HCT116 (cell line): ENCODE results near the gene MYLK2. TPM values are rescaled to one million over a fixed set of nuclear protein-coding genes. Genes with fewer than 3 reads are reported as not detected.

Source experiments
- ATAC-seq: fragments of 200-7000 bp; cut with Tn5 transposase; 2 replicates; pipeline ENCODE4 v1.9.1; 2020; ENCODE audit warnings: mild to moderate bottlenecking, moderate library complexity
- BruUV-seq: library from RNA; stranded (reverse); fragments of 400-500 nt; replicated peaks from 2 replicates; lab custom pipeline; 2021; lab: Mats Ljungman, UMichigan
- CTCF ChIA-PET: fragments of 300-600 bp; sonication (Branson Sonifier 250); formaldehyde crosslinking; loops from one replicate; lab custom pipeline; 2021; ENCODE audit warnings: antibody characterized with exemption; lab: Charles Lee
- POLR2A ChIA-PET: fragments of 300-600, 350-600 bp; sonication (Branson Sonifier 250); formaldehyde crosslinking; loops from one replicate; lab custom pipeline; 2021; ENCODE audit warnings: antibody characterized with exemption; lab: Charles Lee
- RAD21 ChIA-PET, 2 experiments: fragments of 300-600 bp; sonication (Branson Sonifier 250); formaldehyde crosslinking; loops; one replicate each; lab custom pipeline; 2023; ENCODE audit warnings: low total read pairs in 2 of 2; ENCODE audit not compliant: uncharacterized antibody in 2 of 2, unreplicated experiment in 2 of 2, low non-redundant PET in 1 of 2; lab: Charles Lee
- DNase-seq: peaks from one replicate; pipeline ENCODE4 v3.0.0-alpha.2; 2010; ENCODE audit warnings: low read depth, low spot score
- H2AFZ ChIP-seq: fragments of 200-600 bp; shearing (Covaris generic), sonication (generic); 2 replicates; pipeline ENCODE4 v1.6.1; 2017; ENCODE audit warnings: low read depth, mixed run types, mixed read lengths, antibody characterized with exemption, low read length; ENCODE audit not compliant: poor library complexity, severe bottlenecking
- H3K27ac ChIP-seq: 2 replicates; pipeline ENCODE4 v1.5.1; 2012; ENCODE audit warnings: low read depth, low read length
- H3K27me3 ChIP-seq: fragments of 200-600 bp; sonication (generic); 2 replicates; pipeline ENCODE4 v1.6.1; 2016; ENCODE audit warnings: mixed run types, low read length, mixed read lengths; ENCODE audit not compliant: insufficient read depth
- H3K36me3 ChIP-seq, 2 experiments: fragments of 200-500 bp in 1 of 2; fragments of 200-600 bp in 1 of 2; sonication (Bioruptor generic) in 1 of 2; sonication (generic) in 1 of 2; 2 replicates each; pipeline versions ENCODE4 v1.5.1 to v1.6.1; 2014 to 2016; ENCODE audit warnings: low read length in 2 of 2, inconsistent platforms in 1 of 2, mixed read lengths in 1 of 2, mixed run types in 1 of 2; ENCODE audit not compliant: insufficient read depth in 2 of 2, control insufficient read depth in 1 of 2
- H3K4me1 ChIP-seq, 2 experiments: fragments of 200-600 bp in 1 of 2; sonication (generic) in 1 of 2; 2 replicates each; pipeline versions ENCODE4 v1.5.1 to v1.6.1; 2012 to 2017; ENCODE audit warnings: low read length in 2 of 2, inconsistent platforms in 1 of 2, mild to moderate bottlenecking in 1 of 2, mixed read lengths in 1 of 2, mixed run types in 1 of 2, moderate library complexity in 1 of 2; ENCODE audit not compliant: insufficient read depth in 2 of 2, control insufficient read depth in 1 of 2
- H3K4me2 ChIP-seq: fragments of 200-600 bp; sonication (generic); 2 replicates; pipeline ENCODE4 v1.6.1; 2017; ENCODE audit warnings: mixed run types, low read length, mixed read lengths
- H3K4me3 ChIP-seq, 2 experiments: fragments of 200-600 bp in 1 of 2; sonication (generic) in 1 of 2; replicated peaks in 1 of 2; 2 replicates each; pipeline ENCODE4 v1.5.1; 2011 to 2016; ENCODE audit warnings: low read length in 2 of 2, control low read depth in 1 of 2, low read depth in 1 of 2, mild to moderate bottlenecking in 1 of 2, mixed read lengths in 1 of 2, mixed run types in 1 of 2
- H3K79me2 ChIP-seq: fragments of 200-600 bp; sonication (generic); 2 replicates; pipeline ENCODE4 v1.6.1; 2017; ENCODE audit warnings: mild to moderate bottlenecking, mixed run types, low read length, moderate library complexity, mixed read lengths; ENCODE audit not compliant: insufficient read depth
- H3K9ac ChIP-seq: fragments of 200-600 bp; sonication (generic); 2 replicates; pipeline ENCODE4 v1.6.1; 2016; ENCODE audit warnings: low read length, mixed read lengths
- H3K9me2 ChIP-seq: fragments of 200-600 bp; sonication (generic), shearing (Covaris generic); 2 replicates; pipeline ENCODE4 v1.6.1; 2017; ENCODE audit warnings: mixed run types, mild to moderate bottlenecking, moderate library complexity; ENCODE audit not compliant: insufficient read depth
- H3K9me3 ChIP-seq, 2 experiments: fragments of 200-500 bp in 1 of 2; fragments of 200-600 bp in 1 of 2; sonication (Bioruptor generic) in 1 of 2; sonication (generic) in 1 of 2; 2 replicates each; pipeline ENCODE4 v1.6.1; 2014 to 2017; ENCODE audit warnings: low read length in 2 of 2, mixed read lengths in 2 of 2, inconsistent platforms in 1 of 2, low read depth in 1 of 2, mild to moderate bottlenecking in 1 of 2, mixed run types in 1 of 2, moderate library complexity in 1 of 2; ENCODE audit not compliant: control insufficient read depth in 1 of 2, insufficient read depth in 1 of 2
- H4K20me1 ChIP-seq: fragments of 200-600 bp; sonication (generic), shearing (Covaris generic); 2 replicates; pipeline ENCODE4 v1.6.1; 2017; ENCODE audit warnings: mixed run types, mild to moderate bottlenecking, moderate library complexity; ENCODE audit not compliant: insufficient read depth
- CBX3 ChIP-seq: IDR thresholded peaks from 2 replicates; pipeline ENCODE4 v1.6.1; 2012; ENCODE audit warnings: low read depth
- CEBPB ChIP-seq: IDR thresholded peaks from 2 replicates; pipeline ENCODE4 v1.6.1; 2012; ENCODE audit warnings: low read depth
- EGR1 ChIP-seq: IDR thresholded peaks from 2 replicates; pipeline ENCODE4 v1.6.1; 2012; ENCODE audit warnings: low read depth
- ELF1 ChIP-seq: IDR thresholded peaks from 2 replicates; pipeline ENCODE4 v1.6.1; 2012; ENCODE audit warnings: low read depth, borderline replicate concordance
- EZH2 ChIP-seq: fragments of 200-600 bp; sonication (generic); IDR thresholded peaks from 2 replicates; pipeline ENCODE4 v1.6.1; 2017; ENCODE audit warnings: antibody characterized with exemption, mixed run types
- EZH2phosphoT487 ChIP-seq: fragments of 200-600 bp; IDR thresholded peaks from 2 replicates; pipeline ENCODE4 v1.6.1; 2018; ENCODE audit warnings: antibody characterized with exemption, borderline replicate concordance
- FOSL1 ChIP-seq: IDR thresholded peaks from 2 replicates; pipeline ENCODE4 v1.6.1; 2012; ENCODE audit warnings: low read depth
- JUND ChIP-seq: IDR thresholded peaks from 2 replicates; pipeline ENCODE4 v1.6.1; 2012
- POLR2A ChIP-seq: IDR thresholded peaks from 2 replicates; pipeline ENCODE4 v1.7.0; 2011; ENCODE audit warnings: borderline replicate concordance; ENCODE audit not compliant: insufficient read depth, insufficient read length; ENCODE audit errors: extremely low read depth
- RAD21 ChIP-seq: IDR thresholded peaks from 2 replicates; pipeline ENCODE4 v1.6.1; 2012; ENCODE audit warnings: low read depth, mild to moderate bottlenecking
- SP1 ChIP-seq: IDR thresholded peaks from 2 replicates; pipeline ENCODE4 v1.6.1; 2012; ENCODE audit warnings: low read depth
- TCF7L2 ChIP-seq: IDR thresholded peaks from 2 replicates; pipeline ENCODE4 v1.7.0; 2011; ENCODE audit warnings: borderline replicate concordance, inconsistent platforms; ENCODE audit not compliant: insufficient read depth, insufficient read length; ENCODE audit errors: extremely low read depth
- ZNF274 ChIP-seq: fragments of 200-500 bp; sonication (Bioruptor generic); IDR thresholded peaks from 2 replicates; pipeline ENCODE4 v1.6.1; 2014; ENCODE audit warnings: mild to moderate bottlenecking, low read depth, low read length, inconsistent platforms
- intact Hi-C: fragments of 100-400 bp; cut with micrococcal nuclease; formaldehyde crosslinking; loops from 2 replicates; pipeline ENCODE4 v1.10.0; 2022
- total RNA-seq: library from RNA; stranded (reverse); gene quantifications from one replicate; pipeline ENCODE4 v1.2.1, GENCODE V29; 2021; ENCODE audit not compliant: unreplicated experiment
- TF ChIP-seq, protein P1 (sequence below): IDR thresholded peaks from 2 replicates; pipeline ENCODE4 v1.6.1; 2012; ENCODE audit warnings: low read depth
- TF ChIP-seq, protein P2 (sequence below): IDR thresholded peaks from 2 replicates; pipeline ENCODE4 v1.6.1; 2012
- TF ChIP-seq, protein P3 (sequence below), 3 experiments: fragments of 200-600 bp in 1 of 3; sonication (generic) in 1 of 3; IDR thresholded peaks in 2 of 3; conservative IDR thresholded peaks in 1 of 3; 2 replicates each; pipeline ENCODE4 v1.5.1; 2012 to 2017; ENCODE audit warnings: low read depth in 2 of 3, low read length in 2 of 3, antibody characterized with exemption in 1 of 3, borderline replicate concordance in 1 of 3, control low read depth in 1 of 3, mild to moderate bottlenecking in 1 of 3, mixed read lengths in 1 of 3, mixed run types in 1 of 3, moderate library complexity in 1 of 3; ENCODE audit not compliant: insufficient read depth in 1 of 3
- TF ChIP-seq, protein P4 (sequence below): IDR thresholded peaks from 2 replicates; pipeline ENCODE4 v1.6.1; 2012
- TF ChIP-seq, protein P5 (sequence below): IDR thresholded peaks from 2 replicates; pipeline ENCODE4 v1.6.1; 2011; ENCODE audit warnings: mild to moderate bottlenecking, low read length, moderate library complexity; ENCODE audit not compliant: insufficient replicate concordance; ENCODE audit errors: extremely low read depth

The MYLK2 gene
- total RNA-seq, 1 experiment from 2014 or later, result 0.34 TPM

DNA sequence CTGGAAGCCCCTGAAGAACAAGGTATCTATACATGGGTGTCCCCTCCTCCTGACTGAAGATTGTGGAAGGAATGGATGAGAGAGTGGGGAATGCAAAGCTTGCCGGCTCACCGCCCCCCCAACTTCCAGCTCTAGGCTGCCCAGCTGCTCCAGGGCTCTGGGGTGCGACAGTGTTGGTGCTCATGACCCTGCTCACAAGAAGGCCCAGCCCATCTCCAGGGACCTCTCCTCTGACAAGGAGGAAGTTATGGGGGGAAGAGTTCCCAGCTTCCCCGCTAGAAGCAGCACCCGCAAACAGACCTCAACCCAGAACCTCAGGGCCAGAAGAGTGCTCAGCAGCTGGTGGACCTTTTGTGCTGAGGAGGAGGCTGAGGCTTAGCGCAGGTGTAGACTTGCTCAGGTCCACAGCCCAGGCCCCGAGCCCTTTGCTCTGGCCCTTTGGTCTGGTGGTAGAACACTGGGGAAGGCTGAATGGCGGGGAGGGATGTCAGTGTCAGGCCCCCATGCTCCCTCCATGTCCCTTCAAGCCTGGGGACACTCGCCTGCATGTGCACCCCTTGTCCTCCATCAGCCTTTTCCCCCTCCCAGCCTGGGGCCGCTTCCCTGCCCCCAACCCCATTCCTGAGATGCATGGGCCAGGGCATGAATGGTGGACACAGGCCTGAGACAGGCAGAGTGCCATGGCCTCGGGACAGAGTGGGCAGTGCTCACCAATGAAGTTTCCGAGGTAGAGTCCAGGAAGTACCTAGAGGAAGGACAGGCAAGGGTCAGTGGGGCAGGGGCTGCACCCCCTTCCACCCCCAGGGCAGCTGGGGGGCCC lies 49.9 kb downstream of the MYLK2 start:
- H3K4me3 ChIP-seq, result no peak overlapping the region
- ATAC-seq, result no peak

More for the DNA sequence above, 49.9 kb downstream of the MYLK2 start:
- ChIA-PET POLR2A (no interaction called here), CTCF (no interaction called here), RAD21 (no interaction called here)
- H3K27ac ChIP-seq, result no peak overlapping the region
- no peaks in the 10 kb centered on the region for H3K9me3 ChIP-seq
- intact Hi-C loops, result no loop called here
- no peaks in the 10 kb centered on the region for H4K20me1 ChIP-seq
- no peak for DNase-seq
- no peaks in the 10 kb centered on the region for H3K4me1 ChIP-seq
- H2AFZ ChIP-seq, result no peak overlapping the region
- H3K27me3 ChIP-seq, result no peaks in the 10 kb centered on the region
- no peak overlapping the region for H3K4me2 ChIP-seq
- no peaks in the 10 kb centered on the region for H3K9me2 ChIP-seq
- no peak for TF ChIP-seq RAD21
- no peak for TF ChIP-seq ZNF274
- no peak for TF ChIP-seq FOSL1
- TF ChIP-seq, protein P1, sequence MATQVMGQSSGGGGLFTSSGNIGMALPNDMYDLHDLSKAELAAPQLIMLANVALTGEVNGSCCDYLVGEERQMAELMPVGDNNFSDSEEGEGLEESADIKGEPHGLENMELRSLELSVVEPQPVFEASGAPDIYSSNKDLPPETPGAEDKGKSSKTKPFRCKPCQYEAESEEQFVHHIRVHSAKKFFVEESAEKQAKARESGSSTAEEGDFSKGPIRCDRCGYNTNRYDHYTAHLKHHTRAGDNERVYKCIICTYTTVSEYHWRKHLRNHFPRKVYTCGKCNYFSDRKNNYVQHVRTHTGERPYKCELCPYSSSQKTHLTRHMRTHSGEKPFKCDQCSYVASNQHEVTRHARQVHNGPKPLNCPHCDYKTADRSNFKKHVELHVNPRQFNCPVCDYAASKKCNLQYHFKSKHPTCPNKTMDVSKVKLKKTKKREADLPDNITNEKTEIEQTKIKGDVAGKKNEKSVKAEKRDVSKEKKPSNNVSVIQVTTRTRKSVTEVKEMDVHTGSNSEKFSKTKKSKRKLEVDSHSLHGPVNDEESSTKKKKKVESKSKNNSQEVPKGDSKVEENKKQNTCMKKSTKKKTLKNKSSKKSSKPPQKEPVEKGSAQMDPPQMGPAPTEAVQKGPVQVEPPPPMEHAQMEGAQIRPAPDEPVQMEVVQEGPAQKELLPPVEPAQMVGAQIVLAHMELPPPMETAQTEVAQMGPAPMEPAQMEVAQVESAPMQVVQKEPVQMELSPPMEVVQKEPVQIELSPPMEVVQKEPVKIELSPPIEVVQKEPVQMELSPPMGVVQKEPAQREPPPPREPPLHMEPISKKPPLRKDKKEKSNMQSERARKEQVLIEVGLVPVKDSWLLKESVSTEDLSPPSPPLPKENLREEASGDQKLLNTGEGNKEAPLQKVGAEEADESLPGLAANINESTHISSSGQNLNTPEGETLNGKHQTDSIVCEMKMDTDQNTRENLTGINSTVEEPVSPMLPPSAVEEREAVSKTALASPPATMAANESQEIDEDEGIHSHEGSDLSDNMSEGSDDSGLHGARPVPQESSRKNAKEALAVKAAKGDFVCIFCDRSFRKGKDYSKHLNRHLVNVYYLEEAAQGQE, result no peak
- TF ChIP-seq CBX3, result no peak
- TF ChIP-seq, protein P2, sequence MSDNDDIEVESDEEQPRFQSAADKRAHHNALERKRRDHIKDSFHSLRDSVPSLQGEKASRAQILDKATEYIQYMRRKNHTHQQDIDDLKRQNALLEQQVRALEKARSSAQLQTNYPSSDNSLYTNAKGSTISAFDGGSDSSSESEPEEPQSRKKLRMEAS, result no peak
- TF ChIP-seq TCF7L2, result no peak
- no peak for TF ChIP-seq ELF1
- TF ChIP-seq EGR1, result no peak
- TF ChIP-seq EZH2phosphoT487, result no peak
- no peak for TF ChIP-seq POLR2A
- TF ChIP-seq, protein P3, sequence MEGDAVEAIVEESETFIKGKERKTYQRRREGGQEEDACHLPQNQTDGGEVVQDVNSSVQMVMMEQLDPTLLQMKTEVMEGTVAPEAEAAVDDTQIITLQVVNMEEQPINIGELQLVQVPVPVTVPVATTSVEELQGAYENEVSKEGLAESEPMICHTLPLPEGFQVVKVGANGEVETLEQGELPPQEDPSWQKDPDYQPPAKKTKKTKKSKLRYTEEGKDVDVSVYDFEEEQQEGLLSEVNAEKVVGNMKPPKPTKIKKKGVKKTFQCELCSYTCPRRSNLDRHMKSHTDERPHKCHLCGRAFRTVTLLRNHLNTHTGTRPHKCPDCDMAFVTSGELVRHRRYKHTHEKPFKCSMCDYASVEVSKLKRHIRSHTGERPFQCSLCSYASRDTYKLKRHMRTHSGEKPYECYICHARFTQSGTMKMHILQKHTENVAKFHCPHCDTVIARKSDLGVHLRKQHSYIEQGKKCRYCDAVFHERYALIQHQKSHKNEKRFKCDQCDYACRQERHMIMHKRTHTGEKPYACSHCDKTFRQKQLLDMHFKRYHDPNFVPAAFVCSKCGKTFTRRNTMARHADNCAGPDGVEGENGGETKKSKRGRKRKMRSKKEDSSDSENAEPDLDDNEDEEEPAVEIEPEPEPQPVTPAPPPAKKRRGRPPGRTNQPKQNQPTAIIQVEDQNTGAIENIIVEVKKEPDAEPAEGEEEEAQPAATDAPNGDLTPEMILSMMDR (IDR thresholded peaks at IDR 0.05 in 2 of 3, conservative IDR thresholded peaks at IDR 0.05 in 1 of 3; ENCODE audit: borderline replicate concordance in 1 of 3, insufficient read depth in 1 of 3, low read depth in 2 of 3, low read length in 2 of 3), result no peak
- TF ChIP-seq, protein P4, sequence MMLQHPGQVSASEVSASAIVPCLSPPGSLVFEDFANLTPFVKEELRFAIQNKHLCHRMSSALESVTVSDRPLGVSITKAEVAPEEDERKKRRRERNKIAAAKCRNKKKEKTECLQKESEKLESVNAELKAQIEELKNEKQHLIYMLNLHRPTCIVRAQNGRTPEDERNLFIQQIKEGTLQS, result no peak
- no peak for TF ChIP-seq SP1
- TF ChIP-seq EZH2, result no peak
- TF ChIP-seq CEBPB, result no peak
- no peak for TF ChIP-seq JUND
- TF ChIP-seq, protein P5, sequence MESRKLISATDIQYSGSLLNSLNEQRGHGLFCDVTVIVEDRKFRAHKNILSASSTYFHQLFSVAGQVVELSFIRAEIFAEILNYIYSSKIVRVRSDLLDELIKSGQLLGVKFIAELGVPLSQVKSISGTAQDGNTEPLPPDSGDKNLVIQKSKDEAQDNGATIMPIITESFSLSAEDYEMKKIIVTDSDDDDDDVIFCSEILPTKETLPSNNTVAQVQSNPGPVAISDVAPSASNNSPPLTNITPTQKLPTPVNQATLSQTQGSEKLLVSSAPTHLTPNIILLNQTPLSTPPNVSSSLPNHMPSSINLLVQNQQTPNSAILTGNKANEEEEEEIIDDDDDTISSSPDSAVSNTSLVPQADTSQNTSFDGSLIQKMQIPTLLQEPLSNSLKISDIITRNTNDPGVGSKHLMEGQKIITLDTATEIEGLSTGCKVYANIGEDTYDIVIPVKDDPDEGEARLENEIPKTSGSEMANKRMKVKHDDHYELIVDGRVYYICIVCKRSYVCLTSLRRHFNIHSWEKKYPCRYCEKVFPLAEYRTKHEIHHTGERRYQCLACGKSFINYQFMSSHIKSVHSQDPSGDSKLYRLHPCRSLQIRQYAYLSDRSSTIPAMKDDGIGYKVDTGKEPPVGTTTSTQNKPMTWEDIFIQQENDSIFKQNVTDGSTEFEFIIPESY, result no peak
- TF ChIP-seq, all 23 proteins: peak for 0
- no peaks in the 10 kb centered on the region for H3K79me2 ChIP-seq
- no peak overlapping the region for H3K9ac ChIP-seq
- no peaks in the 10 kb centered on the region for H3K36me3 ChIP-seq
- BruUV-seq, result no TSS peak
